HG03135 (cell line): ENCODE measurements around the gene RAD18.

Source experiments
- ATAC-seq: cut with Tn5 transposase; IDR thresholded peaks from one replicate; pipeline ENCODE4 v1.9.1; 2021; ENCODE audit warnings: mild to moderate bottlenecking, moderate library complexity; ENCODE audit not compliant: unreplicated experiment

Gene RAD18

GRCh38 chr3:8966820-8967348, 3.6 kb upstream of the RAD18 start:
- no peak for ATAC-seq

GRCh38 chr3:8966150-8966819, 3.0 kb upstream of the RAD18 start:
- no peak for ATAC-seq

DNA sequence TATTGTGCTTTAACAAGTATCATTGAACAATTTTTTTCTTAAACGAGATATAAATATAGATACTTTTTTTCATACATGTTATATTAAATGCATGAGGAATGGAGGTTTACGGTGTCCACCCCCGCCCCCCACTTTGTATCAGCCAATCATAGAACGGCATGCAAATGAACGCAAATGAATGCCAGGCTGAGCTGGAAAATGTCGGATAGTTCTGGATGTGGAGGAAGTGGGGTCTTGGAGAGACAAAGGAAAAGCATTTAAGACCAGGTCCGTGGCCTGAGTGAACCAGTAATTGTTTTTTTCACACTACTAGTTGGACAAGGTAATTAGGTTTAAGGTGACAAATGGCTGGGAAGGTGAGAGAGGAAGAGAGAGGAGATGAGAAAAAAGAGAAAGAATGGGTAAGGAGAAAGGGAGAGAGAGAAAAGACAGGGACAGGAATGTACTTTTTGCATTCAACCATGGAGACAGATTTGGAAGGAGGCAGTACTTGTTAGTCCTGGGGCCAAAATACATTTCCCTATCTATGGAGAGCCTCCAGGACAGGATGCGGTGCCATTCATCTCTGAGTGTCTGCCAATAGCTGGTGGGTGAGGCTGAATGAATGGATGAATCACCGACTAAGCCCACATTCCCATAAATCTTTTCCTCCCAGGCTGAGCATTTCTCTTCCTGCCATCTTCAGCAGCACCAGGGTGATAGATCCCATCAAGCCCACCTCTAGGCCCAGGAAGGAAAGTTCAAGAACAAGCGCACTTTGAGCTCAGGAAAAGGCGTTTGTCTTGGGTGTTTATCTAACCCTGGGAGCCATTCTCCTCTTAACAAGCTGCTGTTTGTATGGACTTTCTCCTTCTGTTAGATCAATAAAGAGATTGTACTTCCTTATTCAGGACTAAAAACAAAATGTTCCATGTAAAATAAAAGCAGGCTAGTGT, 1.4 kb upstream of the RAD18 start:
- ATAC-seq: no peak

GRCh38 chr3:8962226-8962861, 928 bp downstream of the RAD18 start:
- ATAC-seq: no peak

DNA sequence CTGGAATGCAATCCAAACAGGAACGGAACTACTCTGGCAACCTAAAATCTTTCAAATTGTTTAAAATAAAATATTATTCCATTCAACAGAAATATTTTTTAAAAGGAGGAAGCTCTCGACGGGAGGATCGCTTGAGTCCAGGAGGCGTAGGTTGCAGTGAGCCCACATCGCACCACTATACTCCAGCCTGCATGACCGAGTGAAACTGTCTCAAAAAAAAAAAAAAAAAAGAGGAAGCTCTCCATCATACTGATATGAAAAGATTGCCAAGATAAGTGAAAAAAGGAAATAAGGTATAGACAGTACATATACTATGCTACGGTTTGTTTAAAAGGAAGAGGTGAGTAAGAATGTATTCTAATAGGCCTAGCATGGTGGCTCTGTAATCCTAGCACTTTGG, 3.6 kb downstream of the RAD18 start:
- no peak for ATAC-seq

- peak; percentile 81 for ATAC-seq
These were observed 8.1 kb downstream of the RAD18 start for GRCh38 chr3:8954938-8955763.

- ATAC-seq: no peak
These were observed 10.0 kb downstream of the RAD18 start for GRCh38 chr3:8953313-8953712.

DNA sequence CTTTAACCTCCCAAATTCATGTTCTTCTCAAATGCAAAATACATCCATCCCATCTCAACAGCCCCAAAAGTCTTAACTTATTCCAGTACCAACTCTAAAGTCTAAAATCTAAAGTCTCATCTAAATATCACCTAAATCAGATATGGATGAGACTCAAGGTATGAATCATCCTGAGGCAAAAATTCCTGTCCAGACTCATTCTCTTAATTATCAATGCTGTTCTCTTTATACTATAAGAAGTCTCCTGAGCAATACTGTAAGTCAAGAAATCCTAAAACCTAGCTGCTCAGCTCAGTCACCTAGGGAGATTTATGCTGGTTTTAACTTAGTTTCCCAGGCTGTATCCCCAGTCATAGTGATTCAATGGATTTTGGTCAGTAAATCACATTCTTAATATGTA, 11.1 kb downstream of the RAD18 start:
- ATAC-seq: no peak

DNA sequence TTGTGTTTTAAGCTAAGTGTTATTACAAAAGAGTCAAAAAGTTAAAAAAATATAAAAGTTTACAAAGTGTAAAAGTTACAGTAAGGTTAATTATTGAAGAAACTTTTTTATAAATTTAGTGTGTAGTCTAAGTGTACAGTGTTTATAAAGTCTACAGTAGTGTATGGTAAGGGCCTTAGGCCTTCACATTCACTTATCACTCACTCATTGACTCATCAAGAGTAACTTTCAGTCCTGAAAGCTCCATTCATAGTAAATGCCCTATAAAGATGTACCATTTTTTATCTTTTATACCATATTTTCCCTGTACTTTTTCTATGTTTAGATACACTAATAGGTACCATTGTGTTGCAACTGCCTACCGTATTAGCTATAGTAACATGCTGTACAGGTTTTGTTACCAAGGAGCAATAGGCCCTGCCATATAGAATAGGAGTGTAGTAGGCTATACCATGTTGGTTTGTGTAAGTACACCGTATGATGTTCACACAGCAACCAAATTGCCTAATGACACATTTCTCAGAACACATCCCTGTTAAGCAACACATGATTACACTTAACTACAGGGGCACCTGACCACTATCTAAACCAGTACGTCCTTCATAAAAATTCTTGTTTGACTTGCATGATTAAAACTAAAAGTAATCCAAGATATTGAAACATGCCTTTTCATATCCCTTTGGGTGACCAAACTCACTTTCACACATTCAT, 17.2 kb downstream of the RAD18 start:
- no peak for ATAC-seq

DNA sequence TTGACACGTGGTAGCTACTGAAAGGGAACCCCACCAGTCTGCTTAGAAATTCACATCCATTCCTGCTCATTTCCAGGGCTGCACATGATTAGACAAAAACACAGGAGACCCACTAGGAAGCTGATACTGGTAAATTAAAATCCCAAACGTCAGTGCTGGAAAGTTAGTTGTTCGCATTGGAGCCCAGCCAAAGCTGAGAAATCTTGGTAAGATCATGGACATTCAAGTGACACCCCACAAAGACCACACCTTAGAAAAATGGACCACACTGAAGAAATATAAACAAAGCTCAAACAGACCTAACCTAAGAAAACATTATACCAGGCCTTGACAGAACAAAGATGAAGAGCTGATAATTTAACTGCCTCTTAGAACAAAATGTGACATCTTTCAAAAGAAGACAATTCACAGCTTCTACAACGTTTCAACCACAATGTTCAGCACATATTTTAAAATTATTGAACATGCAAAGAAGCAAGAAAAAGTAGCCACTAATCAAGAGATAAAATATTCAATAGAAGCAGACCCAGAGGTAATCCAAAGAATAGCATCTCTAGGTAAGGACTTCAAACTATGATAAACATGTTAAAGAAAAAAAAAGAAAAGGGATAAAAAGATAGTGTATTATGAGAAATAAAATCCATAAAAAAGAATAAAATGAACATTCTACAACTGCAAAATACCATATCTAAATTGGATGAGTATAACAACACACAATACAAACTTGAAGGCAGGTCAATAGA, 20.4 kb downstream of the RAD18 start:
- ATAC-seq: no peak

DNA sequence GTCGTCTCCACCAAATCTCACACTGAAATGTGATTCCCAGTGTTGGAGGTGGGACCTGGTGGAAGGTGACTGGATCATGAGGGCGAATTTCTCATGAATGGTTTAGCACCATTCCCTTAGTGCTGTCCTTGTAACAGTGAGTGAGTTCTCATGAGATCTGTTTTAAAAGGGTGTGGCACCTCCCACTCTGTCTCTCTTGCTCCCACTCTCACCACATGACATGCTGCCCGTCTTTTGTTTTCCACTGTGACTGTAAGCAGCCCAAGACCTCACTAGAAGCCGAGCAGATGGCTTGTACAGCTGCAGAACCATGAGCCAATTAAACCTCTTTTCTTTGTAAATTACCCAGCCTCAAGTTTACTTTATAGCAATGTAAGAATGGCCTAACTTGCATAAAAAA, 21.2 kb downstream of the RAD18 start:
- ATAC-seq: no peak

GRCh38 chr3:8938021-8938420, 25.3 kb downstream of the RAD18 start:
- no peak for ATAC-seq

- ATAC-seq: no peak
These were observed 25.9 kb downstream of the RAD18 start for GRCh38 chr3:8937064-8938020.

- ATAC-seq: no peak
These were observed 30.8 kb downstream of the RAD18 start for GRCh38 chr3:8932507-8932906.

DNA sequence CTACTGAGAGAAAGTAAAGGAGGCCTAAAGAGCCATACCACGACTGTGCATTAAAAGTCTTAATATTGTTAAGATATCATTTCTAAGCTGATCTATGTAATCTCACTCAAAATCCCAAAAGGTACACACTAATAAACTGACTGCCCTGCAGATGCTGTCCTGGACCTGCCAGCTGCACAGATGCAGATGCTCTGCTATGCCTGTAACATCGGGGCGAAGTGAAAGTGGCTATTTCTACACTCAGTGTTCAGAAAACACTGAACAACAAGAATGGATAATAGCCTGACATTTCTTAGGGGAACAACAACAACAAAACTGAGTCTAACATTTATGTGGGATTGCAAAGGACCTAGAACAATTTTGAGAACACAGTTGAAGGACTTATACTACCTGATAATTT, 31.9 kb downstream of the RAD18 start:
- no peak for ATAC-seq

GRCh38 chr3:8929860-8930259, 33.4 kb downstream of the RAD18 start:
- ATAC-seq: no peak

GRCh38 chr3:8914491-8914890, 48.8 kb downstream of the RAD18 start:
- no peak for ATAC-seq

- no peak for ATAC-seq
These were observed 51.5 kb downstream of the RAD18 start for GRCh38 chr3:8911781-8912180.
